GM19438 (cell line): ENCODE data around the gene EEF1E1.

Experiments used
- ATAC-seq: cut with Tn5 transposase; IDR thresholded peaks from one replicate; pipeline ENCODE4 v1.9.1; 2021; ENCODE audit warnings: low read depth; ENCODE audit not compliant: unreplicated experiment

The EEF1E1 gene

DNA sequence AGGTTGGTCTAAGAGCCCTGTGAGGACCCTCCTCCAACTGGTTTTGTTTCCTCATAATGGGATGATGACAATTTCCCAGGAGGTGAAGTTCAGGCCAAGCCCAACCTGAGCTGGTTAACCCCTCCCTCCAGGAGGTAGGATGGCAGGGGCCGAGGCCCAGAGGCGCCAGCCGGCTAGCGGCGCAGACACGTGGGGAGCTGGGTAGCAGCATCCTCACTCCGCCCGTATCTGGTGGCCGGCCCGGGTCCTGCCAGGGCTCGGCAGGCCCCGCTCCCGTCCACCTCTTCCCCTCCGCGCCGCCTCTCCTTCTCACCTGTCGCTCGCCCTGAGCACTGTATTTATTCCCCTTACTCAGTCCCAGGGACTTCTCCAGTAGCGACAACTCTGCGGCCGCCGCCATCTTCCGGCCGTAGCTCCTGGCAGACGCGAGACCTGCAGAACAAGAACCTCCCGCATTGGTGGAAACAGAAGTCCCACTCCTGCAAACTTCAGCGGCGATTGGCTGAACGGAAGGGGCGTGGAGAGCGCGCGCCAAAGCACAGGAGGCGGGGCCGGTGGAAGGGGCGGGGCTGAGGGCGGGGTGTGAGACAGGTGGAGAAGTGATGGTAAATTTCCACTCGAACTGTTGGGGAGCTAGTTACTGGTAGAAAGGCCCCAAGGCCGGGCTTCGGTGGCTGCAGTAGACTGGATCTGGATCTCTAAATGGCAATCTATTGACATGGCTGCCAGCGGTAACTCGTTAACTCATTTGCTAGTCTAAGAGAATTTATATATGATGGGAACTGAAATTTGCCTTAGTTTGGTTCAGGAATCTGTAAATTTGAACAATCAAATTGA lies at the start of gene EEF1E1:
EEF1E1 (minus strand) TSS at position 427 of the 837 bp plus-strand sequence; CDS start at position 400, 27 bp downstream.
- peak; percentile 99 for ATAC-seq

DNA sequence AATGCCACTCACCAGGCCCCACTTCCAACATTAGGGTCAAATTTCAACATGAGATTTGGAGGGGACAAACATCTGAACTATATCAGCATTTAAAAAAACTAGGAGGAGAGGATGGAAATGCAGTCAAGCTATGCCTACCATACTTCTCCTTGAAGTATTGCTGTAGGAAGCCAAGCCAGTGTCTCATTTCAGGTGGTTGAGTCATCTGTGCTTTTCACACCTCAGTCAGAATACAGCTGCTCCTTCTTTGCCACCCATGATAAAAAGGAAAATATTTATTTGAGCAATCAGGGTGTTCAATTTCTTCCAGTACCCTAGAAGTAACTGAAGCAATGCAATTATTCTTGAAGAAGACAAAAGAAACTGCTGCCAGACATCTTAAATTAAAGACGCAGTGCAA lies 47.0 kb upstream of the EEF1E1 start:
- no peak for ATAC-seq

DNA sequence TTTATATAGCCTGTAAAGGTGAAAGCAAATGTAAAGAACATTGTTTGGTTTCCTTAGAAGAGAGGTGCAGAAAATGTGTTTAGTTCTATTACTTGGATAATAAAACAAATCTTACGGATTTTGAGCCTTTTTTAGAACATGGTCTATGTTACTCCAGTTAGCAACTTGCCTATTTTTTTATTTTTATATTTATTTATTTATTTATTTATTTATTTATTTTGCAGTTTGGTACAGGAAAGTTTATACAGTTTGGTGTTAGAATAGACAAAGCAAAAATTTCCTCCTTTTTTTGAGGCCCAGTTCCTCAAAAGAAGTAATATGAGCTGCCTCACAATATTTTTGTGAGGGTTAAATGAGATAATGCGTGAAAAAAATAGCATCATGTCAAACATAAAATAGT lies 41.6 kb upstream of the EEF1E1 start:
- no peak for ATAC-seq

DNA sequence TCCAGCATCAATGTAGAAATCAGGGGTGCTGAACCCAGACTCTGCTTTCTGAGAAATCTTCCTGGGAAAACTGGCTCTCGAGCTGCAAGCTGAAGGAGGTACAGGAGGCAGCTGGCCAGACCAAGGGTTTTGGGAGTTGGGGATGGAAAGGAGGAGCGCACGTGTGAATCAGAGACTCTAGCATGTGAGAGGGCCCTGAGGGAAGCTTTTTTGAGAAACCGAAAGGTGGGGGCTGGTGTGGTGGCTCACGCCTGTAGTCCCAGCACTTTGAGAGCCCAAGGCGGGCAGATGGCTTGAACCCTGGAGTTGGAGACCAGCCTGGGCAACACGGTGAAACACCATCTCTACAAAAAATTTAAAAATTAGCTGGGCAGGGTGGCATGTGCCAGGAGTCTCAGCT lies 37.1 kb upstream of the EEF1E1 start:
- no peak for ATAC-seq

DNA sequence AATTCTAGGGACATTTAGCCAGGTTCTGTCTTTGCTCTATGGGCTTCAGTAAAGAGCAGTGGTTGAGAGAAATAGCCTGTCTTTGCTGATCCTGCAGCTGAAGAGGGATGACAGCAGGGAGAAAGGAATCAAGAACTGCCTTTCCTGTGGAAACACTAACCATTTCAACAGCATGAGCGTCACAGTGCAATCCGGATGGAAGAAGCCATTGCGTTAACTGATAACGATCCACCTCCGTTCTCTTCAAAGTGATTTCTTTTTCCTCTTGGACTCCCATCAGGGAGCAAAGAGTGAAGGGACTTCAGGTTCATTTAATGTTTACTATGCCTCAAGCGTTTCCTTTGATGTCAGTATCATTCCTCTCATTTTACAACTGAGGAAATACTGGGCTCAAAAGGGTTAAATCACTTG lies 35.2 kb upstream of the EEF1E1 start:
- ATAC-seq: no peak

DNA sequence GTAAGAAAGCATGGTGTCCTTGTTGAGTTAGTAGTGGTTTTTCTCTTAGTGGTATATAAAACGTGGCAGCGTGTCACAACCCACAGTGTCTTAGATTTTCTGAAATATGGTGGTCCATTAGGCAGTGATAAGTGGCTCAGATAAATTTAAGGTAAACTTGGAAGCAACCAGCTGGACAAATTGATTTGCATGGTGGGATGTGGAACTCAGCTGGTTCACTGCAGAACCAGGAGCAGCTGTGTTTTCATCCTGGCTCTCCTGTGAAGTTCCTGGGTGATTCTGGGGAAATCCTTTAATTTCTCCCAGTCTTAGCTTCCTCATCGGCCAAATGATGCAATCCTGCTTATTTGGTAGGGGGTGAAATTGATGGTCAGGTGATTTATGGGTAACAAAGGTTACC lies 32.9 kb upstream of the EEF1E1 start:
- ATAC-seq: no peak

DNA sequence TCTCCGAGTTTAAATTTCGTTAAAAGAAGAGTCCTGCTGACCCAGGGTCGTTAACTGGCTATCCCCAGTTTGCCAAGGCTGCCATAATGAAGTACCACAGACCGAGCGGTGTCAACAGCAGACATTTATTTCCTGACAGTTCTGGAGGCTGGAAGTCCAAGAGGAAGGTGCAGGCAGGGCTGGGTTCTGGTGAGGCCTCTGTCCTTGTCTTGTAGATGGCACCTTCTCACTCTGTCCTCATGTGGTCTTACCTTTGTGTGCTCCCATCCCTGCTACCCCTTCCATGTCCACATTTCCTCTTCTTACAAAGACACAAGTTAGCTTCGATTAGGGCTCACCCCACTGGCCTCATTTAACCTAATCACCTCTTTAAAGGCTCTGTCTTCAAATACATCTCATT lies 29.8 kb upstream of the EEF1E1 start:
- ATAC-seq: no peak

DNA sequence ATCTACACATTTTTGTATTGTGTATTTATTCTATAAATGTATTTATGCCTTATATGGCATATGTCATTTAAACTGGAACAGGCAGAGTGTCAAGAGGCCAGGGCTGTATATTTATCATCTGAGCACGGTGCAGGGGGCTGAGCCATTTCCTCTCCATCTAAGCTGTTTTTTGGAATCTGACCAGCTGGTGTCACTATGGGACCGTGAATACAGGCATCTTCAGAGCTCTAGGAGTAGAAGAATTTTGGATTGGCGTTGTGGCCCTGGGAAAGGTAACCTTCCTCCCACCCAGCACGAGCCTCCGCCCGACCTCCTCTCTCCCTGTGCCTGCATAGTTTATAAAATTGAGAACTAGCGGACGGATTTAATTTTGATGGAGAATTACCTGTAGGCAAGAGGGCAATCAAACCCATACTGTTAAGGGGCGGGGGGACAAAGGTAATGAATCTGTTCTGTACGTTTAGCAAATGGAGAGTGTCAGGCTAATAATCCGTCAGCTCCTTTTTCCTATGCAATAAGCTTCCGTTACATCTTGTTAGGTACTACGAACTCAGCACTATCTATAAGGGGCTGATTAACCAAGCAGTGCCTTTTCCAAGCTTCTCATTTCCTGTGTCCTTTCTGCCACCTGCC lies 29.0 kb upstream of the EEF1E1 start:
- ATAC-seq: no peak

DNA sequence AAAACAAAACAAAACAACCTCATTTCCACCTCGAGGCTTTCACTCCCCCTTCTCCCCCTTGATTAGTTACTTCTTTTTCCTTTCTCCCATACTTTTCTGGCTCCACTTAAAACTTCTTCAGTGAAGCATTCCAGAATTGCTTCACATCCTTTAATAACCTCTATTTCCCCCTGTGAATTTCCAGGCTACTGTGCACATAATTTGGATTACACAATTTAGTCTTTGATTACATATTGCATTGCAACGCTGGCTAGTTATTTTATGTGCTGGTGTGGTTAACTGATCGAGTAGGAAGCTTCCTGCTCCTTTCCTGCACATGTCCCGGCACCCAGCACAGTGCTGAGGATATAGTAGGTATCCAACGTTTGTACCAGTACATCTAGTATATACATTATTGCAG lies 28.1 kb upstream of the EEF1E1 start:
- no peak for ATAC-seq

DNA sequence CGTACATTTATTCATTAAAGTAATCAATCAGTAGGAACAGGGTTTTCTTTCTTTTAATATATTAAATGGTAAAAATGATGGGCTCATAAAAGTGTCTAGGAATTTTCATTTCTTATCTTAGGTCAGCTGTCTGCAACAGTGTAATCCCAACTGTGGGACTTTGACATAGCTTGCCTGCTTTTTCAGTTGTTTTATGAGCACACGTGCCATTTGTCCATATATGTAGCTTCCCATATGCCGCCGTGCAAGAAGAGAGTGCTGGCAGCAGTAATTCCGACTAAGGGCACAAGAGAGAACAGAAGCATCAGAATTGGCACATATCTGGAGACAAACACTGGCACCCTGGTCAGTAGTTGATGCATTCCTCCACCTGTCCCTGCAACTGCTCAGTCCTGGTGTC lies 20.9 kb upstream of the EEF1E1 start:
- no peak for ATAC-seq

DNA sequence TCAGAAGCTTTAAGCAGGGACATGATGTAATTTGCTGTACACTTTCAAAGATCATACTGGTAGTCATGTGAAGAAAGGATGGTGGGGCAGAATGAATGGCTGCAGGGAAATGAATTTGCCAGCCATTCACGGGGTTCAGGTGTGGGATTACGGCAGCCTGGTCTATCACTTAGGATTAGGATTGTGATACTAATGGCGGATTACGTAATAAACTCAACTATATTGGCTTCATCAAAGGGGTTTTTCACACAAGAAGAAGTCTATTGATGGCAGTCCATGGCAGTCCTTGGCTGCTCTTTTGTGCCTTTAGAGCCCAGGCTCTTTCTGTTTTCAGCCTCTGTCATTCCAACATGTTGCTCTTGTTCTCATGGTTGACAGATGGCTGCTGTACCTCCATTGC lies 12.6 kb upstream of the EEF1E1 start:
- ATAC-seq: no peak

DNA sequence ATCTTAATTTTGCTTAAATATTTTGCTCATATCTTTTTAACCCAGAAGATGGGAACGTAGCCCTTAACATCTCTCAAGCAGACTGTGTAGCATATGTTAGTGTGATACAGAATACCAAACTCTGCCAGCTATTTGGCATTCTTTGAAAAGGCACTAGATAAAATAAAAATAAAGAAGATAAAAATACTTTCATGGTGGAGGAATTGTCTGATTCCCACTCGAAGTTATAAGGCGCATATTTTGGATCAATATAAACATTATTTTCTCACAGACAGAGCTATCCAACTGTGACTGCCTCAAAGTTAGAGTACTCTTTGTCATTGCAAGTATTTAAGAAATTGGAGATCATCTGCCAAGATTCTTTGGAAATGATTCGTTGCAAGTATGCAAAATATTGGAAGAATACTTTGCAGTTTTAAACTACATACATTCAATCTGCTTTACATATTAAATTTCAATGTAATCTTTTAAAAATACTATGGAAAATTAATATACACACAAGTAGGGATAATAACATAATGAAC lies 10.8 kb upstream of the EEF1E1 start:
- no peak for ATAC-seq

DNA sequence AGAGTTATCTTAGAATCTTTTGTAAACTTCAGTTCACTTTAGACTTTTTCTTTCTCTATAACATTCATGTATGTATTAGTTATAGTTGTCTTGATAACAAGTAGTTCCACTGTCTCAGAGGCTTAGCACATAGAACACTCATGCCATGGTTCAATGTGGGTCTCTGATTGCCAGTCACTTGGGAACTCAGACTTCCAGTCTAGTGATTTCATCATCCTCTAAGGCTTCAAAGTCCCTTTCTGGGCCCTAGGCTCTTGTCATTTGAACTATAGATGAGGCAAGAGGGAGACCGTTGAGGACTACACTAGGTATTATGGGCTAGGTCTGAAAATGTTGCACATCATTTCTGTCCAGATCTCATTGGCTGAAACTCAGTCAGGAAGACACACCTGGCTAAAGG lies 8.4 kb upstream of the EEF1E1 start:
- no peak for ATAC-seq

DNA sequence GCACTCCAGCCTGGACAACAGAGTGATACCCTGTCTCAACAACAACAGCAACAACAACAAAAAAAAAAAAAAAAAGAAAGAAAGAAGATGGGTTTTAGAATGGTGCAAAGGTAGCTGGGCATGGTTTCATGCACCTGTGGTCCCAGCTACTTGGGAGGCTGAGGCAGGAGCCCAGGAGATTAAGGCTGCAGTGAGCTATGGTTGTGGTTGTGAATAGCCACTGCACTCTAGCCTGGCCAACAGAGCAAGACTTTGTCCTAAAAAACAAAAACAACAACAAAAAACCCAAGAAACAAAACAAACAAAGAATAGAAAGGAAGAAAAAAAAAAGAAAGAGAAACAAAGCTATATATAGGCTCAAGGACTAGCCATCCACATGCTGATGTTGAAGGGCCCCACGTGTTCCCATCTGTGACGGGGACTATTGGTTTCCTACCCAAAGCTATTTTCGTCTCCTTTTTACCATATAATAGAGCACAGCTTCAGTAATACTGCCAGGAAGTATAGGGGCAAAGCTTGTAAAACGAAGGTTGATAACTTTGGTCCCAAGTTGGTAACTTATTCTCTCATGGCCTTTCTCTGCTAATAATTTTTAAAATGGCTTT lies 7.9 kb upstream of the EEF1E1 start:
- ATAC-seq: no peak

DNA sequence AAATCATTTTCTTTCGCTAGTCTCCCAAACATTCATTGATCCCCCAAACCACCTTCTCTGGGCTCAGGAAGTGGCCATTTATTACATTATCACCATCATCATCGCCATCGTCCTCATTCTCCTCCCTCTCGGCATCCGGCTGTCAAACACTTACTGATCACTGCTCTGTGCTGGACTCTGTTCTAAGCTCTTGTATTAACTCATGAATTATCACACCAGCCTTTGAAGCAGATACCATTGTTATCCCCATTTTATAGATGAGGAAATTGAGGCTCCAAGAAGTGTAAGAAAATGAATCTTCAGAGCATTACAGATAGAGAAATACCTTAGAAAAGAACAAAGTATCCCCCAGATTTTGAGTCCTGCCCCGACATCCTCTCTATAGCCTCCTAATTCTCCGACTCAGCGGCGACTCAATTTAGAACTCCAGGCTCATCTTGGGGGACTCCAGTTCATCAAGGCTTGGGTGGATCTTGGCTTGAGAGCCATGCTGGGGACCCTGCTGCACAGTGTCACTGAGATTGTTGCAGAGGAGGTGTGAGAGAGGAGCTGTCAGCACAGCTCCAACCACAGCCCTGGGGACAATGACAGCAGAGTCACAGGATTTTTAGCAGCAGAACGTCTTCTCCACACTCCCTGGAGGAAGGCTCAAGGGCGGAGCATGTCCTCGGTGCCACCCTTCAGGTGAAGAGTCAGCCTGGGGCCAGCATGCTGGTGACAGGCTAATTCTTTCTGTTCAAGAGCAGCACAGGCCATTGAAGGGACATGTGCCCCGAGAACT lies 6.6 kb upstream of the EEF1E1 start:
- ATAC-seq: no peak

DNA sequence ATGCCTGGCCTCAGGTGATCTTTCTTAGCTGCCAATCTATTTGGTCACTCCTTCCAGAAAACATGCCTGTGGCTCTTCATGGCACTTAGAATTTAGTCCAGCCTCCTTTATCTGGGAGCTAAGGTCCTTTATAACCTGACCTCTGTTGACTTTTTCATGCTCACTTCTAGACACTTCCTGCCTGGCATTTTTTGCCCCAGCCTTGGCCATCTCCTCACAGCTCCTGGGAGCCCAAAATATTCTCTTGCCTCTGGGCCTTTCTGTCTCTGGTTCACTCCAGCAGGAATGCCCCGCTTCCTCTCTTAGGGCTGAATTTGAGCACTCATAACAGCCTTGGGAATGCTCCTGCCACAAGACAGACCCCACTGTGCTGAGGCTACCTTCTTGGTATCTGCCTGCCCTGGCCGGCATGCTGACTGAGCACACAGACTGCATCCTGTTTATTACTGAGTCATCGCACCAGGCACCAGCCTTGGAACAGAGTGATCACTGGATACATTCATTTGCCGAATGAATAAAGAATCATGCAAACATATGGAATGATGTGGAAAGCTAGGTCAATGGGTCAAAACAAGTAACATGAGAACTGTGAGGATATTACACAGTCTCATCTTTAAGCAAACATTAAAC lies 5.8 kb upstream of the EEF1E1 start:
- no peak for ATAC-seq

DNA sequence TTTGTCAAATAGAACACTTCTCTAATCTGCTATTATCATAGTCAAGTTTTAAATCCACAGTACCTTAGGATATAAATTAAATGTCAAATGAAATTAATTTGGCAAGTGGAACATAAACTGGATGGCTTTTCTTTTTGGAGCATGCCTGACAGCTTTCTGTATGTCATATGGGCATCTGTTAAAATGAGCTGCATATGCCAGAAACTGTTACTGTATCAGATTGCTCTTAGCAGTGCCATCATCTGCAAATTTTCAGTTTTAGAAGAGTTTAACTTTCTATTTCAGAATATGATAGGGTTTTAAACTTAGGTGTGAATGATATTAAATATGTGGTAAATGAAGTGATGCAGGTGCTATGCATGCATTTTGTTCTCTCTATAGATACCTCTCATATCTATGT lies 3.4 kb upstream of the EEF1E1 start:
- no peak for ATAC-seq

DNA sequence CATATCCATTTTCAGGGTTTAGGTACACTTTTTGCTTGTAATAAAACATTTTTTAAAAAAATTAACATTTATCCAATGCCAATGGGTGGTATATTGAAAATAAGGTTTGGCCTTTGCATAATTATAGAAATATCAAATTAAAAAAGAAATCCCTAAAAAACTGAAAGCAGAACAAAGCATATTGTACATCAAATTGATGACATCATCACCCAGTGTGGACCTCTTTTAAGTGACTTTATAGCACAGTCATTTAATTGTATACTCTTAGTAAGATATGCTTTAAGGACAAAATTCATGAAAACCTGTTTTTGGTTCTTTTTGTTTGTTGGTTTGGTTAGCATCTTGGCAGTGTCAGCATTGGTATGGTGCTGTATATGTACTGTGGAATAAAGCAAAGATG lies 1.4 kb upstream of the EEF1E1 start:
- no peak for ATAC-seq

DNA sequence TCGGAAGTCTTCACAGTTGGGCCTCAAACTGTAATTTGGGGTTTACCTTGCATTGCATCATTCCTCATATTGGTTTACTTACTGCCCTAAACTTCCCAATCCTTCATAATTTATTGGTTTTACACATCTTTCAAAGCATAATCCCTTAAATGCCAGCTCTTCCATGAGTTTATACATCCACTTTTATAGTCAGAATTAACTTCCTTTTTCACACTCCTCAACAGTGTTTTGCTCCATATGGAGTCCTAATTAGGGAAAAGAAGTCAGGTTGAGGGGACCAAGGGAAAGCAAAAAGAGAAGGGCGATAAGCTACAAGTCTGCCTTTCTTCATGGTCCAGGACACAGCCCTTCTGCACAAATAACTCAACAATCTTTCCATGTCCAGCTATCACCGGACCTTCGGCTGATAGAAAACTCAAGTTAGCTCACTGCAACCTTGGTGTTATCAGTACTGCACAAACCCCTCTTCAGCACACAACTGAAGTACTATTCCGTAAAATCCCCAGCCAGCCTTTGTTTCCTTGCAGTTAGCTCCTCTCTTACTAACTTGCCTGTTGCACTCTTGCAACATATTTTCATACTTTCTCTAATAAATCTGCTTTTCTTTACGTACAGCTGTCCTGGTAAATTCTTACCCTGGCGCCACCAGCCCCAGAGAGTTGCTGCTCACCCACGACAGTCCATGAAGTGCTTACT lies 2.0 kb downstream of the EEF1E1 start:
- no peak for ATAC-seq

DNA sequence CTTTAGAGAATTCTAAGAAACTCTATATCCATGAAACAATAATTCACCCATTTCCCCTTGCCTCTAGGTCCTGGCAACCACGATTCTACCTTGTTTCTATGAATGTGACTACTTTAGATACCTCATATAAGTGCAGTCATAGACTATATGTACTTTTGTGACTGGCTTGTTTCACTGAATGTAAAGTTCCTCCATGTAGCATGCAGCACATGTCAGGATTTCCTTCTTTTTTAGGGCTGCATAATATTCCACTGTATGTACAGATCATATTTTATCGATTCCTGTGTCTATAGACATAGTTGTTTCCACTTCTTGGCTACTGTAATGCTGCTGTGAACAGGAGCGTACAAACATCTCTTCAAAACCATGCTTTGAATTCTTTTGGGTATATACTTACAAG lies 11.7 kb downstream of the EEF1E1 start:
- no peak for ATAC-seq
